ENCODE data around the gene SOX13.

Gene SOX13

GRCh38 chr1:204151552-204152309 lies 78.8 kb downstream of the SOX13 start, which contains the start of gene ETNK2:
ETNK2 (minus strand) TSS chr1:204152044; CDS start chr1:204151852, 192 bp downstream.
- peak in 1 of 3 experiments; percentile 30 for DNase-seq (ENCODE audit: low read depth in 2 of 3, low spot score in 2 of 3)

DNA sequence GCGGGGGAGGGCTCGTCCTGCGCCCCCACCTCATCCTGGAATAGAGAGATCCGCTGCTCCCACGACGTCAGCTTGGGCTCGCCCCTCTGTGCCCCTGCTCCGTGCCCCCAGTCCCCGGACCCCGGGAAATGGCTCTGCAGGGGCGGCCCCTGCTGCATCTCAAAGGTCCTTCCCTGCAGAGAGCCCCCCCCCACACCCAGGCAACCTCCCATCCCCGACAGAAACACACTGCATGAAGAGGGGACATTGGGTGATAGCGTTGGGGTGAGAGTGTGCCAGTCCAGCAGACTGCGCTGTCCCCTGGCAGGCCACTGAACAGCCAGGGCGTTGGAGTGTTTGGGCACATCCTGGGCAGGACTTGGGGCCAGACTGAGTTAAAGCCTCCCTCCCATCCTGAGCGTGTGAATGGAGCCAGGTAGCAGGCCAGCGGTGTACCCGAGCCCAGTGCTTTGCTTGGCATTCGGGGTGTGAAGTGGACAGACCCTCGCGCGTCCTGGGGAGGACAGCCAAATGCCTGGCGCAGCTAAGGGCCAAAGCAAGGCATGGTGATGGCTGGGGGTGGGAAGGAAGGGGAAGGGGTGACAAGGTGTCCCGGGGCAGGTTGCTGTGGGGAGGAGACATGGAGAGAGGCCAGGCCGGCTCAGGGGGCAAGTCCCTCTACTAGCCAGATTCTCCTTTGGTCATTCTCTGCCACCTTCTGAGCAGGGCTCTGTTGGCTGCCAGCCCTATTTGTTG lies 79.6 kb downstream of the SOX13 start:
- DNase-seq (ENCODE audit: low read depth in 2 of 3, low spot score in 2 of 3) = no peak

DNA sequence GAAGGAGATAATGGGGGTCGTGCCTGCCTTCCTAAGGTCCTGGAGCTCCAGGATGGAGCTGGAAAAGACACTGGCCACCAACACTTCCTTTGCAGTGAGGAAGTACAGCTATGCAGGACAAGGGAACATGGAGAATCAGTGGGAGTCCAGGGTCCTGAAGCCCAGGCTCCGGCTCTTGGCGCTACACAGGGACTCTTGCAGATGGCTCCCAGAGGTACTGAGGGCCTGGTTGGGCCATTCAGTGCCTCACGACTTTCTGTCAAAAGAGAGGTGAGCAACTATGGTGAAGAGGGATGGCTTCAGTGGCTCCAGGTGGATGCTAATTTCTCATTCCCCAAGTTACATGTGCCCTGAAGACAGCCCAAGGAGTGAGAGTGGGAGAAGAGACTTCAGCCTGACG lies 80.8 kb downstream of the SOX13 start:
- DNase-seq (ENCODE audit: low read depth in 2 of 3, low spot score in 2 of 3) = no peak

- DNase-seq (ENCODE audit: low read depth in 2 of 3, low spot score in 2 of 3) = no peak
Measured at GRCh38 chr1:204154568-204155255, 81.8 kb downstream of the SOX13 start.

DNA sequence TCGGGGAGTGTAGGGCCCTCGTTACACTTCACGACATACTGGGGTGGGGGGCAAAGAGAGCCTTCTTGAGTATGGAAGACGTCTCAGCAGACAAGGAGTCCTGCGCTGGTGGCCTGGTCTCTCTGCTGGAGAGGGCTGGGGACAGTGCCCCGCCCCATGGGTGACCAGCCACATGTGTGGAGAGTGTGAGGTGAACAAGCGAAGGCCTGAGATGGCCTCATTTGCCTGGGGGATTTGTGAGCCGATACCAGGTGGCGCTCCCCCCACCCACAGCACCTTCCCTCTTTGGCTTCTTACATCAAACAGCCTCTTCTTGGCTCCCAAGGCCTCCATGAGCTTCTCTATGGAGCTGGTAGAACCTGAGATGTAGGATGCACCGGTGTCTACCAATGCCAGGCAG lies 83.0 kb downstream of the SOX13 start:
- DNase-seq (ENCODE audit: low read depth in 2 of 3, low spot score in 2 of 3) = no peak

DNA sequence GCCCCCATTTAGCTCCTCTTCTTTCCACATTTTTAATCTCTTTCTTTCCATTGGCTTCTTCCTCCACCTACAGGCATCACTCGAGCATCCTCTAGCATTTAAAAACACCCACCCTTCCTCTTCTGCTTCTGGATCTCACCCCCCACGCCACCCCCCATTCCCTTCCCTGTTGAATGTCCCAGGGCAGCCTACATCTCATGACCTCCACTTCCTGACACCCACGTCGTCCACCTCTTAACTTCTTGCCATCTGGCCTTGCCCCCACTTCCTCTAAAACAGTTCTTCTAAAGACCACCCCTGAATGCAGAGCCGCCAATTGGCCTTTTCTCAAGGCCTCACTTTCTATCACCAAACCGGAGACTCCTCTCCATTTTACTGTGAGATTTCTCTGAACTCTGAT lies 85.0 kb downstream of the SOX13 start:
- no peak for DNase-seq (ENCODE audit: low read depth in 2 of 3, low spot score in 2 of 3)

GRCh38 chr1:204161609-204162493 lies 88.9 kb downstream of the SOX13 start:
- no peak for DNase-seq (ENCODE audit: low read depth in 2 of 3, low spot score in 2 of 3)

DNA sequence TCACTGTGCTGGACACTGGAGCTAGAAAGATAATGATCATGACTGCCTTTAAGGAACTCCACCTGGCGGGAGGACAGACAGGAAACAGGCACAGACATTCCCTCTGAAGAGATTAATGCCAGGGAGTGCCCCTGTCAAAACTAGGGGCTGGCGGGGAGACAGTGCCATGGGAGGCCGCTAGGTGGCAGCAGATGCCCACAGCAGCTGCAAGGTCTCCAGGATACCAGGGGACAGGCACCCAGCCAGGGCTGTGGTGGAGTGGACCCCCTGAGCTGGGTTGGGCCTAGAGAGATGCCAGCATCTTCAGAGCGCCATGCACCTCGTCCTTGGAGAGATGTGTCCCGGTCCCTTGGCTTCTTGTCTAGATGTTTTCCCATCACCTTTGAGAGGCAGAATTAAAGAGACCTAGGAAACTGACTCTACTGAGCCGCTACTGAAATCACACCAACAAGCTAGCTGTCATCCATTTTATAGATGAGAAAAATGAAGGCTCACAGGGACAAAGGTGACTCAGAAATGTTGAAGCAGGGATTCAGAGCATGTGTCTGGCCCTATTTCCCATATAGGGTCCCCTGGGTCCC lies 89.7 kb downstream of the SOX13 start:
- peak; percentile 46 to 74 (median 71) for DNase-seq (ENCODE audit: low read depth in 2 of 3, low spot score in 2 of 3)

DNA sequence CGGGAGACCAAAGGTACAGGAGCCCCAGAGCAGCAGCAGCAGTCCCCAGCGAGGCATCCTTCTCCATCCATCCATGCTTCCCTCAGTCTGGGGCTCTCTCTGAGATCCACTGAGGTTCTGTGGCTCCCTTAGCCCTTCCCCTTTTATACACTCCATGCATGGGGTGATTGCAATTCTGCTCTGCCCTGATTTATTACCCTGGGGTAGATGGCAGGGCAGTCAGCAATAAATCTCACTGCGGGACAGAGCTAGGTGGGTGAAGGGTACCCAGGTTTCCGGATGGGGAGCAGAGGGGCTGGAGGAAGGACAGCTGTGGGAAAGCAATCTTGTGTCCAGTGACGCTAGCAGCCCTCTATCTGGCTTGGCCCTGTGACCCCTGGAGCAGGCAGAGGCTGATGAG lies 93.3 kb downstream of the SOX13 start, which contains the start of gene REN:
TSS of gene REN (minus strand) at position 119 of the 400 bp plus-strand sequence. CDS start at position 75, 44 bp downstream.
- DNase-seq (ENCODE audit: low read depth in 2 of 3, low spot score in 2 of 3) = no peak

GRCh38 chr1:204167730-204168129 lies 94.8 kb downstream of the SOX13 start:
- no peak for DNase-seq (ENCODE audit: low read depth in 2 of 3, low spot score in 2 of 3)

DNA sequence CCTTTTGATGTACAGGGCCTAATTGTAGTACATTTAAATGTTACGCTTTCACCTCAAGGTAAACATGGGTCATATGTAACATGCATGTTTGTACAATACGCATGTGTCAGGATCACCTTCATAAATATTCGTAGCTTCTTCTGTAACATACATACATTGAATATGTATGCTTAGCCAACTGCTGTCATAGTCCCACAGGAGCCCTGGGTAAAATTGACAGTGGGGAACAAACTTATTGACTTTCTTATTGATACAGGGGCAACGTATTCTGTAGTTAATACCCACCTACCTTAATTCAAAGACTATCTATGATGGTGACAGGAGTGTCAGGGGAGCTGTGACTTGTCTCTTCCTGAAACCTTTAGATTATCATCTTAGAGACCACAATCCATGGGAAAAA lies 96.9 kb downstream of the SOX13 start:
- no peak for DNase-seq (ENCODE audit: low read depth in 2 of 3, low spot score in 2 of 3)

GRCh38 chr1:204170494-204171155 lies 97.7 kb downstream of the SOX13 start:
- DNase-seq (ENCODE audit: low read depth in 2 of 3, low spot score in 2 of 3) = no peak

DNA sequence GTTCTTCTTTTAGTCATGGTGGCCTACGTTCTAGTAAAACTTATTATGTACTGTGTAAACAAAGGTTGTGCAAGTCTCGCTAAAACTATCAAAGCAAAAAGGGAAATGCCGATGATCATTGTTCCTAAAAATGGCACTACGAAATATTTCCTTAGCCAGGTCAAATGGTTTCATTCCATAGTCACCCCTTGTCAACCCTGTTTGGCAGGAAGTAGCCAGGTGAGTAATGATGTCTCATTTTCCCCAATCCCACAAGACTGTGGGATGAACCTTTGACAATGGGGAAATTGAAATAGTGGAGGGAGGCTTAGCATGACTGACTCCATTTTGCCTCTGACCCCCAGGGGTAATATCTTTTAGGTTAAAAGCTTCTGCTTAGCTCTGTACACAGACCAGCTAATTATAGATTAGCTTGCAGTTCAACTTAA lies 98.8 kb downstream of the SOX13 start:
- no peak for DNase-seq (ENCODE audit: low read depth in 2 of 3, low spot score in 2 of 3)

GRCh38 chr1:204172404-204173029 lies 99.6 kb downstream of the SOX13 start:
- no peak for DNase-seq (ENCODE audit: low read depth in 2 of 3, low spot score in 2 of 3)

GRCh38 chr1:204174958-204175357 lies 102.0 kb downstream of the SOX13 start:
- no peak for DNase-seq (ENCODE audit: low read depth in 2 of 3, low spot score in 2 of 3)

DNA sequence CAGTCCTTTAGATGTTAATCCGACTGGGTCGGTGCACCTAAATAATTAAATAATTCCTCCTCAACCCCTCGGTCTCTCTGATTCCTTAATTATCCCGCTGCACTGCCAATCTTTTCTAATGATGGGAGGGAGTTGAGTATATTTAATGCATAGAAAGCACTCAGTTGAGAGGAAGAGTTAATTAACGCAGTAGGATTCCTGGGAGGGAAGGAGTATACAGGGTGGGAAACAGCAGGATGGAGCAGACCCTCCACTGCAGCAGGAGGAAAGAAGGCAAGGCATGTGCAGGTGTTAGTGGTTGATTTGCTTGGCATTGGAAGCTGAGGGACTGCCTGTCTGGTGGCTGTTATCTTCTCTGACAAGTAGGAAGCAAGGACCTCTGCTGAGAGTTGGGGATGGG lies 103.1 kb downstream of the SOX13 start:
- DNase-seq (ENCODE audit: low read depth in 2 of 3, low spot score in 2 of 3) = no peak

DNA sequence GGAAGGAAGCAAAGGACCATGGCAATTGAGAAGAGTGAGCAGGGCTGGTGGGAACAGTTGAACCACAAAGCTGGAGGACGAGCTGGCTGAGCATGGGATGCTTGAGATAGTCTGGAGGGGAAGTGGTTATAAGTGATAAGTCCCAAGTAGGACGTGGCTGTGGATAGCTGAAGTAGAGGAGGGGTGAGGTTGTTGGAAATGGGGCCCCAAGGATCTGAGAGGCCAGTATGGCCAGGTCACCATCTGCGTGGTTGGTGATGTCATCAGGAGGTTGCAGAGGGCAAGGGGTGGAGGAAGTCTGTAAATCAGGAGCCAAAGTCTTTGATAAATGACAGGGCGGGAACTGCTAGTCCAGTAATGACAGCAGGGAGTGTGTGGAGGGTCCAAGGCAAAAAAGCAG lies 104.2 kb downstream of the SOX13 start:
- no peak for DNase-seq (ENCODE audit: low read depth in 2 of 3, low spot score in 2 of 3)
